ENCODE measurements around the gene GNL2.

GNL2 gene

DNA sequence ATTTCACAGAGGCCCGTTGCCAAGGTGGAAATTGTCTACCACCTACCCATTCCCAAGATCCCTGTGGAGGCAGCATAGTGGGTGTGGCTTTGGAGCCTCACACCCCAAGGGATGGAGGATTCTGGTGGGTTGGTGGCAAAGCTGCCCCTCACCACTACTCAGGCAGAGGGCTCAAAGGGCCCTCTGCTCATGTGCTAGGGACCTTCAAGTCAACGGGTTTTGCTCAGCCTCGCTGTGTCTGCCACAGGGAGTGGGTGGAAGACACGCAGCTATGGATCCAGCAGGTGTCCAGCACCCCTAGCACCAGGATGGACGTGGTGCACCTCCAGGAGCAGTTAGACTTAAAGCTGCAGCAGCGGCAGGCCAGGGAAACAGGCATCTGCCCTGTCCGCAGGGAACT lies 36.7 kb downstream of the GNL2 start:
- TF ChIP-seq, protein P1, sequence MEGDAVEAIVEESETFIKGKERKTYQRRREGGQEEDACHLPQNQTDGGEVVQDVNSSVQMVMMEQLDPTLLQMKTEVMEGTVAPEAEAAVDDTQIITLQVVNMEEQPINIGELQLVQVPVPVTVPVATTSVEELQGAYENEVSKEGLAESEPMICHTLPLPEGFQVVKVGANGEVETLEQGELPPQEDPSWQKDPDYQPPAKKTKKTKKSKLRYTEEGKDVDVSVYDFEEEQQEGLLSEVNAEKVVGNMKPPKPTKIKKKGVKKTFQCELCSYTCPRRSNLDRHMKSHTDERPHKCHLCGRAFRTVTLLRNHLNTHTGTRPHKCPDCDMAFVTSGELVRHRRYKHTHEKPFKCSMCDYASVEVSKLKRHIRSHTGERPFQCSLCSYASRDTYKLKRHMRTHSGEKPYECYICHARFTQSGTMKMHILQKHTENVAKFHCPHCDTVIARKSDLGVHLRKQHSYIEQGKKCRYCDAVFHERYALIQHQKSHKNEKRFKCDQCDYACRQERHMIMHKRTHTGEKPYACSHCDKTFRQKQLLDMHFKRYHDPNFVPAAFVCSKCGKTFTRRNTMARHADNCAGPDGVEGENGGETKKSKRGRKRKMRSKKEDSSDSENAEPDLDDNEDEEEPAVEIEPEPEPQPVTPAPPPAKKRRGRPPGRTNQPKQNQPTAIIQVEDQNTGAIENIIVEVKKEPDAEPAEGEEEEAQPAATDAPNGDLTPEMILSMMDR (IDR thresholded peaks at IDR 0.05; ENCODE audit: insufficient read depth, low read depth, low read length, missing control alignments) = no peak
- no peak for DNase-seq (ENCODE audit: low read depth)
- H3K4me3 ChIP-seq (ENCODE audit: low read depth, low read length) = no peak overlapping the region

DNA sequence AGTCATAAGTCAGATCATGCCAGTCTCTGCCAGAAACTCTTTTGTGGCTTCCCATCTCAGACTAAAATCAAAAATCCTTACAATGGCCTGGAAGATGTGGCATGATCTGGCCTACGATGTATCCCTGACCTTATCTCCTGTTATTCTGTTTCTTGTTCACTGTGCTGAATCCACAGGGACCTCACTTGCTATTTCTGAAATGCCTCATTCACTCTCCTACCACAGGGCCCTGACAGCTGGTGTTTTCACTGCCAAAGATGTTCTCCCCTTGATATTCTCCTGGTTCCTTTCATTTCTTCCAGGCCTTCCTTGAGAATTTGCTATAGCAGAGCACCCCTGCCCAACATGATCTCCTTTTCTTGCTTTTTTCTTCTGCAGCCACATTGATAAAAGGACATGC lies 37.3 kb downstream of the GNL2 start:
- H3K4me3 ChIP-seq (ENCODE audit: low read depth, low read length) = no peak overlapping the region
- no peak for DNase-seq (ENCODE audit: low read depth)
- TF ChIP-seq, protein P1 (IDR thresholded peaks at IDR 0.05; ENCODE audit: insufficient read depth, low read depth, low read length, missing control alignments) = no peak

DNA sequence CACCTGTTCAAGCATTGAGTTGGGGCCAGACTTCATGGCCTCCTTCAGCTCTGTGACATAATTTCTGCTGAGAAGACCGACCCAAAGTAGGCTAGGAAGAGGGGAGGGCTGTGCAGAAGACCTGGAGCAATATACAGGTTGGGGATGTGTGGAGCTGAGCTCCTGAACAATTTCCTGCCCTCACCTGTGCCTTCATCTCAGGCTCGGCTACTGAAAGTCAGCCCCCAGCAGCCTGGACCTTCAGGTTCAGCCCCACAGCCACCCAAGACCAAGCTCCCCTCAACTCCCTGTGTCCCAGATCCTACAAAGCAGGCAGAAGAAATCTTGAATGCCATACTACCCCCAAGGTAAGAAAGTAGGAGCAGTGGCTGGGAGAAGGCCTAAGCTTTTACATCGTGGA lies 38.3 kb downstream of the GNL2 start:
- no peak for DNase-seq (ENCODE audit: low read depth)
- TF ChIP-seq, protein P1 (IDR thresholded peaks at IDR 0.05; ENCODE audit: insufficient read depth, low read depth, low read length, missing control alignments) = no peak
- H3K4me3 ChIP-seq (ENCODE audit: low read depth, low read length) = no peak overlapping the region

DNA sequence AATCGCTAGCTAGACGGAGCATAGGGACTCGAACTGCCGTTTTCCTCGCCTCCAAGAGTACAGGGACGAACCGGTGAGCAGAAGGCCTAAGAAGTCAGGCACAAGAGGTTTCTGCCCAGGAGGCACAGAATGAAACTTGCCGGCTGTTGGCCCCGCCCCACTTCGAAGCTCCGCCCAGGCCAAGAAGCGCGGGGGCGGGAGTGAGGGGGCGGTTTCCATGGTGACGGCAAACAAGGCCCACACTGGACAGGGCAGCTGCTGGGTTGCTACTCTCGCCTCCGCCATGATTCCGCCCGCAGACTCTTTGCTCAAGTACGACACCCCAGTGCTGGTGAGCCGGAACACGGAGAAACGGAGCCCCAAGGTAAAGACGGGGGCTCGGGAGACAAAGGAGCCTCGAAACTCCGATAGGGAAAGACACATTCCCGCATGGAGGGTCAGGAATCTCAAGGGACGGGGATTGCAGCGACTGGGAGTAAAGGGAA lies 39.0 kb downstream of the GNL2 start, which contains the start of gene DNALI1:
TSS of gene DNALI1 (plus strand) at position 229 of the 485 bp plus-strand sequence. CDS start at position 284, 55 bp downstream.
- no peak within 1 kb of the TSS for H3K4me3 ChIP-seq (ENCODE audit: low read depth, low read length)
- peak; percentile 61 for DNase-seq (ENCODE audit: low read depth)
- TF ChIP-seq, protein P1 (IDR thresholded peaks at IDR 0.05; ENCODE audit: insufficient read depth, low read depth, low read length, missing control alignments) = no peak

DNA sequence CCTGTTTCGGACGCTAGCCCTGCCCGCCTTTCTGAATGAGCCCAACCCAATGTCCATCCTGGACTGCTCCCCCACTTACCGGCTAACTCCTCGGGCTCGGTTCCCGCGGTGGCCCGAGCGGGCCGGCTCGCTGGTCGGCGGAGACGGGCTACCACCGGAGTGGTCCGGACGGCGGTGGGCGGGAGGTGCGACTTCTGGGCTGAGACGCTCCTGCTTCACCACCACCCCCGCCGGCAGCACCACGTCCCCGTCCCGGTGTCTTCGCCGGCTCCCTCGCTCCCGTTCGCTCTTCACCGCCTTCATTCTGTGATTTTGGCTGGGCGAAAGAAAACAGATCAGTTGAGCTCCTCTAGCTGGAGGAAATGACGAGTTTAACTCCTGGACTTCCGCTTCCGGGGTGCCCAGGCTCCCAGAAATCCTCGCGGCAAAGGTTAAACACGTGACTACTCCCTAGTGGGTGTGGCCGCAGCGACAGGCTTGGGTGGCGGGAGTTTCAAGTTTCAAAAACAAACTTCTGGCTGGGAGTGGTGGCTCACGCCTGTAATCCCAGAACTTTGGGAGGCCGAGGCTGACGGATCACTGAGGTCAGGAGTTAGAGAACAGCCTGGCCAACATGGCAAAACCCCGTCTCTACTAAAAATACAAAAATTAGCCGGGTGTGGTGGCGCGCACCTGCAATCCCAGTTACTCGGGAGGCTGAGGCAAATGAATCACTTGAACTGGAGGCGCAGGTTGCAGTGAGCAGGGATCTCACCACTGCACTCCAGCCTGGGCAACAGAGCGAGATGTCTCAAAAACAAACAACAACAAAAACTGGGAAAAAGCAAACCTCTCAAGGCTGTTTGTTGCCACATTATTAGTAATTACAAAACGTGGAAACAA lies 41.6 kb downstream of the GNL2 start, which contains the start of gene SNIP1:
TSS of gene SNIP1 (minus strand) at position 367 of the 882 bp plus-strand sequence. CDS start at position 303, 64 bp downstream.
- DNase-seq (ENCODE audit: low read depth) = peak; percentile 93
- H3K4me3 ChIP-seq (ENCODE audit: low read depth, low read length) = peak within 1 kb of the TSS; percentile 75
- TF ChIP-seq, protein P1 (IDR thresholded peaks at IDR 0.05; ENCODE audit: insufficient read depth, low read depth, low read length, missing control alignments) = no peak

DNA sequence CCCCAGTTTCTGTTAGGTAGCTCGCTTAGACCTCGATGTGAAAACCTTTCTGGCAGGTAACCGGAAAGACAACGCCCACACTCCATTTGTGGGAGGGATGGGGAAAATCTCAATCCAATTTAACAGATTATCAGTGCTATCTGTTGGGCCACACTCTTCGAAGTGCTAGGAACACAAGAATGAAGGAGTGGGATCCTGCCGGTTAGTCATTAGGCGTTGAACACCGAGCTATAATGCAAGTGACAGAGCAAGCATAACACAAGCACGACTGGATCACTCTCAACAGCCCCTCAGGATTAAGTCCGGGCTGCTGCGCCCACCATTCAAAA lies 42.2 kb downstream of the GNL2 start:
- peak overlapping the region; percentile 75 for H3K4me3 ChIP-seq (ENCODE audit: low read depth, low read length)
- TF ChIP-seq, protein P1 (IDR thresholded peaks at IDR 0.05; ENCODE audit: insufficient read depth, low read depth, low read length, missing control alignments) = no peak
- no peak for DNase-seq (ENCODE audit: low read depth)
